ENCODE results near the gene GBF1.

Gene GBF1

GRCh38 chr10:102327641-102328040 lies 82.3 kb downstream of the GBF1 start:
- H3K4me1 ChIP-seq (ENCODE audit: control extremely low read depth in 1 of 4, control insufficient read depth in 4 of 4, insufficient read depth in 4 of 4, low read length in 3 of 4), result peaks cover 4 to 10% (median 10%) of the 10 kb centered on the region in 4 experiments
- no peaks in the 10 kb centered on the region for H3K27me3 ChIP-seq (replicated peaks in 2 of 5; ENCODE audit: control insufficient read depth in 4 of 5, insufficient read depth in 5 of 5, low read length in 4 of 5)
- H3K9me3 ChIP-seq (ENCODE audit: control extremely low read depth in 1 of 5, control insufficient read depth in 4 of 5, insufficient read depth in 2 of 5, low read depth in 1 of 5, low read length in 4 of 5), result no peaks in the 10 kb centered on the region
- ChIA-PET CTCF (interaction anchor here (1.5 to 2.9 kb wide), 4 partner anchors 9 to 97 kb away, joined by 4 to 13 read pairs (median 6); no protein-coding TSS in a partner anchor), POLR2A (no interaction called here)
- H3K36me3 ChIP-seq (ENCODE audit: control insufficient read depth in 4 of 4, insufficient read depth in 4 of 4, low read length in 3 of 4), result peaks cover 0 to 3% (median 0%) of the 10 kb centered on the region in 4 experiments
- no peak for DNase-seq
- 100% methylated on average over 2 of the region's 2 CpGs for WGBS (ENCODE audit: insufficient coverage)
- H3K27ac ChIP-seq (ENCODE audit: insufficient read depth in 1 of 2, low read depth in 1 of 2, low read length in 2 of 2, poor library complexity in 1 of 2, severe bottlenecking in 2 of 2), result no peak overlapping the region
- H3K4me3 ChIP-seq (ENCODE audit: control insufficient read depth in 1 of 7, extremely low read depth in 1 of 7, insufficient read depth in 4 of 7, low read depth in 2 of 7, low read length in 6 of 7), result no peak overlapping the region

DNA sequence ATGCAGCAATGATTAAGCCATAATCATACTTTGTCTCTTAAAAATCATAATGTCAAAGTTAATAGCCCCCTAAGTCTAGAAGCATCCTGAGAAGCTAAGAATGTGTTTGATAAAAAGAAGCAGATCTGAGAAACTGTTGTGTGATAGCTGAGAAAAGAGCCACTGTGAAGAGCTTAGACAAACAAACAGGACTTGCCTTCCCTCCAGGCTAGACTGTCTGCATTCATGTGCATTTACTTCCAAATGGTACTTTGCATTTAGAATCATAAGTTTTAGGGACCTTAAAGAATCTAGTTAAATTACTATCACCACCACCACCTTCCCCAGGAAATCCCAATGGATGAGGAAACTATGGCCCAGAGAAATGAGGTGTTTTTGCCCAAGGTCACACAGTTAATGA lies 87.4 kb downstream of the GBF1 start:
- POLR2A ChIA-PET, result no interaction called here
- CTCF ChIA-PET, result interaction anchor here (1.5 to 2.0 kb wide), 4 partner anchors 19 to 162 kb away, joined by 5 to 8 read pairs (median 6); no protein-coding TSS in a partner anchor

DNA sequence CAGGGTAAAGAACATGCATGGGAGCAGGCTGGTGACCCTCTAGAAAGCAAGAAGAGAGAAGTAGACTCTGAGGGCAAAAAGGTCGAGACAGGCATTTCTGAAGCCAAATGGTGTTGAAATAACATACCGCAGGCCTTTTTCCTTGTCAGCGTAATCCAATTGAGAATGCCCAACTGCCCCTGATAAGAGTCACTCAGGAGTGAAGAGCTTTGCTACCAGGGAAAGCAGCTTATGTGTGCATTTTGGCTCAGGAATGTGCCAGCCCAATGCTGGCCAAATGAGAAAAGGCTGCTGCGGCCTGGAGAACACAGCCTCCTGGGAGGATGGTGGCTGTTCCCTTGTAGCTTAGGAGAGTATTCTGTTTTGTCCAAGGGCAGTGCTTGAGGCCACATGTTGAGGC lies 88.8 kb downstream of the GBF1 start:
- CTCF ChIA-PET, result interaction anchor here (0.7 to 2.0 kb wide), 7 partner anchors 8 to 164 kb away, joined by 3 to 8 read pairs (median 5); no protein-coding TSS in a partner anchor
- Histone ChIP-seq H3K27ac (ENCODE audit: insufficient read depth in 1 of 2, low read depth in 1 of 2, low read length in 2 of 2, poor library complexity in 1 of 2, severe bottlenecking in 2 of 2) (no peak overlapping the region), H3K4me1 (ENCODE audit: control extremely low read depth in 1 of 4, control insufficient read depth in 4 of 4, insufficient read depth in 4 of 4, low read length in 3 of 4) (no peaks in the 10 kb centered on the region), H3K27me3 (replicated peaks in 2 of 5; ENCODE audit: control insufficient read depth in 4 of 5, insufficient read depth in 5 of 5, low read length in 4 of 5) (no peaks in the 10 kb centered on the region), H3K36me3 (ENCODE audit: control insufficient read depth in 4 of 4, insufficient read depth in 4 of 4, low read length in 3 of 4) (peaks cover 0 to 7% (median 2%) of the 10 kb centered on the region in 4 experiments), H3K9me3 (ENCODE audit: control extremely low read depth in 1 of 5, control insufficient read depth in 4 of 5, insufficient read depth in 2 of 5, low read depth in 1 of 5, low read length in 4 of 5) (no peaks in the 10 kb centered on the region), H3K4me3 (ENCODE audit: control insufficient read depth in 1 of 7, extremely low read depth in 1 of 7, insufficient read depth in 4 of 7, low read depth in 2 of 7, low read length in 6 of 7) (no peak overlapping the region)
- POLR2A ChIA-PET, result no interaction called here
- no peak for DNase-seq
- 98% methylated on average over 4 of the region's 4 CpGs for WGBS (ENCODE audit: insufficient coverage)

More for the DNA sequence above, 87.4 kb downstream of the GBF1 start:
- Histone ChIP-seq H3K4me1 (ENCODE audit: control extremely low read depth in 1 of 4, control insufficient read depth in 4 of 4, insufficient read depth in 4 of 4, low read length in 3 of 4) (no peaks in the 10 kb centered on the region), H3K4me3 (ENCODE audit: control insufficient read depth in 1 of 7, extremely low read depth in 1 of 7, insufficient read depth in 4 of 7, low read depth in 2 of 7, low read length in 6 of 7) (no peak overlapping the region), H3K36me3 (ENCODE audit: control insufficient read depth in 4 of 4, insufficient read depth in 4 of 4, low read length in 3 of 4) (peaks cover 0 to 7% (median 2%) of the 10 kb centered on the region in 4 experiments), H3K9me3 (ENCODE audit: control extremely low read depth in 1 of 5, control insufficient read depth in 4 of 5, insufficient read depth in 2 of 5, low read depth in 1 of 5, low read length in 4 of 5) (no peaks in the 10 kb centered on the region), H3K27me3 (replicated peaks in 2 of 5; ENCODE audit: control insufficient read depth in 4 of 5, insufficient read depth in 5 of 5, low read length in 4 of 5) (no peaks in the 10 kb centered on the region), H3K27ac (ENCODE audit: insufficient read depth in 1 of 2, low read depth in 1 of 2, low read length in 2 of 2, poor library complexity in 1 of 2, severe bottlenecking in 2 of 2) (no peak overlapping the region)
- DNase-seq, result no peak

GRCh38 chr10:102335184-102335583 lies 89.9 kb downstream of the GBF1 start:
- POLR2A ChIA-PET, result no interaction called here
- H3K4me1 ChIP-seq (ENCODE audit: control extremely low read depth in 1 of 4, control insufficient read depth in 4 of 4, insufficient read depth in 4 of 4, low read length in 3 of 4), result no peaks in the 10 kb centered on the region
- H3K9me3 ChIP-seq (ENCODE audit: control extremely low read depth in 1 of 5, control insufficient read depth in 4 of 5, insufficient read depth in 2 of 5, low read depth in 1 of 5, low read length in 4 of 5), result no peaks in the 10 kb centered on the region
- H3K27ac ChIP-seq (ENCODE audit: insufficient read depth in 1 of 2, low read depth in 1 of 2, low read length in 2 of 2, poor library complexity in 1 of 2, severe bottlenecking in 2 of 2), result no peak overlapping the region
- peaks cover 0 to 7% (median 2%) of the 10 kb centered on the region in 4 experiments for H3K36me3 ChIP-seq (ENCODE audit: control insufficient read depth in 4 of 4, insufficient read depth in 4 of 4, low read length in 3 of 4)
- CTCF ChIA-PET, result interaction anchor here (1.1 kb wide), 1 partner anchor 12 kb away, joined by 4 read pairs; no protein-coding TSS in a partner anchor
- no peak for DNase-seq
- no peak overlapping the region for H3K4me3 ChIP-seq (ENCODE audit: control insufficient read depth in 1 of 7, extremely low read depth in 1 of 7, insufficient read depth in 4 of 7, low read depth in 2 of 7, low read length in 6 of 7)
- H3K27me3 ChIP-seq (replicated peaks in 2 of 5; ENCODE audit: control insufficient read depth in 4 of 5, insufficient read depth in 5 of 5, low read length in 4 of 5), result no peaks in the 10 kb centered on the region
- WGBS (ENCODE audit: insufficient coverage), result 93% methylated on average over 3 of the region's 3 CpGs

GRCh38 chr10:102341038-102341688 lies 95.8 kb downstream of the GBF1 start:
- POLR2A ChIA-PET, result interaction anchor here (0.6 kb wide), 1 partner anchor 126 kb away, joined by 3 read pairs; no protein-coding TSS in a partner anchor
- no CpG with 5 or more reads among the region's 2 CpGs for WGBS (ENCODE audit: insufficient coverage)
- no peak for DNase-seq
- Histone ChIP-seq H3K36me3 (ENCODE audit: control insufficient read depth in 4 of 4, insufficient read depth in 4 of 4, low read length in 3 of 4) (peaks cover 3 to 8% (median 7%) of the 10 kb centered on the region in 4 experiments), H3K27ac (ENCODE audit: insufficient read depth in 1 of 2, low read depth in 1 of 2, low read length in 2 of 2, poor library complexity in 1 of 2, severe bottlenecking in 2 of 2) (no peak overlapping the region), H3K27me3 (replicated peaks in 2 of 5; ENCODE audit: control insufficient read depth in 4 of 5, insufficient read depth in 5 of 5, low read length in 4 of 5) (no peaks in the 10 kb centered on the region), H3K9me3 (ENCODE audit: control extremely low read depth in 1 of 5, control insufficient read depth in 4 of 5, insufficient read depth in 2 of 5, low read depth in 1 of 5, low read length in 4 of 5) (no peaks in the 10 kb centered on the region), H3K4me1 (ENCODE audit: control extremely low read depth in 1 of 4, control insufficient read depth in 4 of 4, insufficient read depth in 4 of 4, low read length in 3 of 4) (no peaks in the 10 kb centered on the region), H3K4me3 (ENCODE audit: control insufficient read depth in 1 of 7, extremely low read depth in 1 of 7, insufficient read depth in 4 of 7, low read depth in 2 of 7, low read length in 6 of 7) (no peak overlapping the region)
- CTCF ChIA-PET, result interaction anchor here (1.5 to 19.8 kb wide), 3 partner anchors 10 to 243 kb away, joined by 4 to 611 read pairs (median 29); partner anchors contain the start of genes ELOVL3 and PITX3

- 100% methylated on average over 1 of the region's 2 CpGs for WGBS (ENCODE audit: insufficient coverage)
- no peak overlapping the region for H3K4me3 ChIP-seq (ENCODE audit: control insufficient read depth in 1 of 7, extremely low read depth in 1 of 7, insufficient read depth in 4 of 7, low read depth in 2 of 7, low read length in 6 of 7)
- peaks cover 7 to 12% (median 8%) of the 10 kb centered on the region in 4 experiments for H3K36me3 ChIP-seq (ENCODE audit: control insufficient read depth in 4 of 4, insufficient read depth in 4 of 4, low read length in 3 of 4)
- no peaks in the 10 kb centered on the region for H3K27me3 ChIP-seq (replicated peaks in 2 of 5; ENCODE audit: control insufficient read depth in 4 of 5, insufficient read depth in 5 of 5, low read length in 4 of 5)
- ChIA-PET POLR2A (interaction anchor here (0.7 kb wide), 1 partner anchor 55 kb away, joined by 3 read pairs; no protein-coding TSS in a partner anchor), CTCF (interaction anchor here (0.6 to 19.8 kb wide), 8 partner anchors 9 to 956 kb away, joined by 3 to 611 read pairs (median 4); partner anchors contain the start of genes ELOVL3 and PITX3)
- H3K27ac ChIP-seq (ENCODE audit: insufficient read depth in 1 of 2, low read depth in 1 of 2, low read length in 2 of 2, poor library complexity in 1 of 2, severe bottlenecking in 2 of 2), result no peak overlapping the region
- no peaks in the 10 kb centered on the region for H3K4me1 ChIP-seq (ENCODE audit: control extremely low read depth in 1 of 4, control insufficient read depth in 4 of 4, insufficient read depth in 4 of 4, low read length in 3 of 4)
- no peaks in the 10 kb centered on the region for H3K9me3 ChIP-seq (ENCODE audit: control extremely low read depth in 1 of 5, control insufficient read depth in 4 of 5, insufficient read depth in 2 of 5, low read depth in 1 of 5, low read length in 4 of 5)
- DNase-seq, result no peak
These were observed 97.1 kb downstream of the GBF1 start for GRCh38 chr10:102342458-102342857.

- CTCF ChIA-PET, result interaction anchor here (1.0 to 19.8 kb wide), 6 partner anchors 8 to 174 kb away, joined by 3 to 611 read pairs (median 4); partner anchors contain the start of genes ELOVL3 and PITX3
- H3K27me3 ChIP-seq (replicated peaks in 2 of 5; ENCODE audit: control insufficient read depth in 4 of 5, insufficient read depth in 5 of 5, low read length in 4 of 5), result no peaks in the 10 kb centered on the region
- H3K36me3 ChIP-seq (ENCODE audit: control insufficient read depth in 4 of 4, insufficient read depth in 4 of 4, low read length in 3 of 4), result peaks cover 7 to 14% (median 8%) of the 10 kb centered on the region in 4 experiments
- H3K9me3 ChIP-seq (ENCODE audit: control extremely low read depth in 1 of 5, control insufficient read depth in 4 of 5, insufficient read depth in 2 of 5, low read depth in 1 of 5, low read length in 4 of 5), result no peaks in the 10 kb centered on the region
- 86% methylated on average over 2 of the region's 3 CpGs for WGBS (ENCODE audit: insufficient coverage)
- no peak for DNase-seq
- POLR2A ChIA-PET, result interaction anchor here (0.6 to 0.7 kb wide), 2 partner anchors 56 to 188 kb away, joined by 3 read pairs; no protein-coding TSS in a partner anchor
- no peak overlapping the region for H3K4me3 ChIP-seq (ENCODE audit: control insufficient read depth in 1 of 7, extremely low read depth in 1 of 7, insufficient read depth in 4 of 7, low read depth in 2 of 7, low read length in 6 of 7)
- H3K27ac ChIP-seq (ENCODE audit: insufficient read depth in 1 of 2, low read depth in 1 of 2, low read length in 2 of 2, poor library complexity in 1 of 2, severe bottlenecking in 2 of 2), result no peak overlapping the region
- no peaks in the 10 kb centered on the region for H3K4me1 ChIP-seq (ENCODE audit: control extremely low read depth in 1 of 4, control insufficient read depth in 4 of 4, insufficient read depth in 4 of 4, low read length in 3 of 4)
These were observed 97.6 kb downstream of the GBF1 start for GRCh38 chr10:102342958-102343357.
